GM18517 (cell line): ENCODE measurements around the gene SMG1.

Experiments used
- ATAC-seq: cut with Tn5 transposase; IDR thresholded peaks from one replicate; pipeline ENCODE4 v1.9.1; 2021; ENCODE audit warnings: mild to moderate bottlenecking, moderate library complexity; ENCODE audit not compliant: unreplicated experiment

Gene SMG1

GRCh38 chr16:18855196-18855595 lies 71.0 kb downstream of the SMG1 start:
- no peak for ATAC-seq

GRCh38 chr16:18853694-18854093 lies 72.5 kb downstream of the SMG1 start:
- no peak for ATAC-seq

- ATAC-seq, result no peak
These were observed 73.6 kb downstream of the SMG1 start for GRCh38 chr16:18852647-18853046.

- no peak for ATAC-seq
These were observed 79.8 kb downstream of the SMG1 start for GRCh38 chr16:18846416-18846815.

- ATAC-seq, result no peak
These were observed 83.6 kb downstream of the SMG1 start for GRCh38 chr16:18842565-18842964.

- no peak for ATAC-seq
These were observed 84.2 kb downstream of the SMG1 start for GRCh38 chr16:18841833-18842525.

- no peak for ATAC-seq
These were observed 86.7 kb downstream of the SMG1 start for GRCh38 chr16:18839555-18839954.

GRCh38 chr16:18836702-18837101 lies 89.5 kb downstream of the SMG1 start:
- ATAC-seq, result no peak

GRCh38 chr16:18834864-18835263 lies 91.3 kb downstream of the SMG1 start:
- ATAC-seq, result no peak

- ATAC-seq, result no peak
These were observed 92.3 kb downstream of the SMG1 start for GRCh38 chr16:18833707-18834505.

- no peak for ATAC-seq
These were observed 93.6 kb downstream of the SMG1 start for GRCh38 chr16:18832613-18833012.

- no peak for ATAC-seq
These were observed 94.2 kb downstream of the SMG1 start for GRCh38 chr16:18832006-18832405.

GRCh38 chr16:18829251-18829650 lies 97.0 kb downstream of the SMG1 start:
- ATAC-seq, result no peak

GRCh38 chr16:18827890-18828289 lies 98.3 kb downstream of the SMG1 start:
- no peak for ATAC-seq

GRCh38 chr16:18816286-18816685 lies 109.9 kb downstream of the SMG1 start:
- no peak for ATAC-seq

GRCh38 chr16:18811925-18812324 lies 114.3 kb downstream of the SMG1 start:
- ATAC-seq, result no peak

GRCh38 chr16:18809165-18809564 lies 117.0 kb downstream of the SMG1 start:
- ATAC-seq, result no peak

- no peak for ATAC-seq
These were observed 120.9 kb downstream of the SMG1 start for GRCh38 chr16:18805257-18805773.

GRCh38 chr16:18804540-18804939 lies 121.7 kb downstream of the SMG1 start:
- no peak for ATAC-seq

GRCh38 chr16:18803569-18804462 lies 122.4 kb downstream of the SMG1 start:
- no peak for ATAC-seq

- ATAC-seq, result no peak
These were observed 123.4 kb downstream of the SMG1 start for GRCh38 chr16:18802767-18803343.
